T-helper 1 cell (primary cell): ENCODE results near the gene ALDH3A1.
A peak's percentile ranks its signal among the peaks of the same experiment; 100 is the strongest.

Experiments
- DNase-seq, 5 donors: peaks; one replicate each; pipeline ENCODE4 v3.0.0-alpha.2; 2012 to 2020

ALDH3A1 gene

GRCh38 chr17:19740933-19741332, 7.2 kb downstream of the ALDH3A1 start:
- DNase-seq: no peak

- no peak for DNase-seq
Observed at GRCh38 chr17:19739241-19740201, 8.6 kb downstream of the ALDH3A1 start.

GRCh38 chr17:19738757-19739156, 9.3 kb downstream of the ALDH3A1 start:
- DNase-seq: no peak

GRCh38 chr17:19738073-19738449, 10.0 kb downstream of the ALDH3A1 start:
- DNase-seq: no peak

- no peak for DNase-seq
Observed at GRCh38 chr17:19737305-19738072, 10.6 kb downstream of the ALDH3A1 start.

- DNase-seq: no peak
Observed at GRCh38 chr17:19736071-19736470, 12.0 kb downstream of the ALDH3A1 start.

GRCh38 chr17:19733953-19734526, 14.1 kb downstream of the ALDH3A1 start:
- no peak for DNase-seq

- no peak for DNase-seq
Observed at GRCh38 chr17:19731626-19732025, 16.5 kb downstream of the ALDH3A1 start.

- no peak for DNase-seq
Observed at GRCh38 chr17:19730843-19731242, 17.3 kb downstream of the ALDH3A1 start.

GRCh38 chr17:19729900-19730299, 18.2 kb downstream of the ALDH3A1 start:
- DNase-seq: no peak

- no peak for DNase-seq
Observed at GRCh38 chr17:19728084-19728495, 20.0 kb downstream of the ALDH3A1 start.

GRCh38 chr17:19727501-19728078, 20.5 kb downstream of the ALDH3A1 start:
- no peak for DNase-seq

- DNase-seq: no peak
Observed at GRCh38 chr17:19726631-19727376, 21.3 kb downstream of the ALDH3A1 start.

- no peak for DNase-seq
Observed at GRCh38 chr17:19725486-19725885, 22.6 kb downstream of the ALDH3A1 start.

GRCh38 chr17:19724501-19725420, 23.3 kb downstream of the ALDH3A1 start:
- peak in 3 of 5 donors; percentile 19 to 68 (median 19) for DNase-seq

GRCh38 chr17:19723964-19724363, 24.1 kb downstream of the ALDH3A1 start:
- DNase-seq: no peak

GRCh38 chr17:19720631-19721426, 27.3 kb downstream of the ALDH3A1 start:
- DNase-seq: no peak

GRCh38 chr17:19720210-19720475, 28.0 kb downstream of the ALDH3A1 start:
- no peak for DNase-seq

- no peak for DNase-seq
Observed at GRCh38 chr17:19719355-19720209, 28.5 kb downstream of the ALDH3A1 start.
